H1 (cell line): ENCODE measurements around the gene TMPRSS9. TPM values are rescaled to one million over a fixed set of nuclear protein-coding genes. Genes with fewer than 3 reads are reported as not detected.

Experiments
- CEBPB ChIP-seq: IDR thresholded peaks from 2 replicates; pipeline ENCODE4 v1.6.1; 2012; ENCODE audit warnings: low read depth, low read length
- CTBP2 ChIP-seq: IDR thresholded peaks from 2 replicates; pipeline ENCODE4 v1.7.0; 2011; ENCODE audit warnings: borderline replicate concordance, mild to moderate bottlenecking, moderate library complexity, mixed read lengths, low read length; ENCODE audit not compliant: insufficient read depth, insufficient read length
- JUND ChIP-seq: IDR thresholded peaks from 2 replicates; pipeline ENCODE4 v1.6.1; 2011; ENCODE audit warnings: mild to moderate bottlenecking, improper control_type of control experiment, low read length
- POU5F1 ChIP-seq: IDR thresholded peaks from 2 replicates; pipeline ENCODE4 v1.6.1; 2011; ENCODE audit warnings: low read depth, mild to moderate bottlenecking, low read length, moderate library complexity
- RNF2 ChIP-seq: fragments of 200-900, 300-1000 bp; sonication (generic); IDR thresholded peaks from 2 replicates; pipeline ENCODE4 v1.7.1; 2016; ENCODE audit warnings: borderline replicate concordance, low read depth, mild to moderate bottlenecking, antibody characterized with exemption, low read length; ENCODE audit not compliant: poor library complexity, severe bottlenecking; ENCODE audit errors: missing control alignments
- SAP30 ChIP-seq: fragments of 300-600 bp; sonication (generic); IDR thresholded peaks from 2 replicates; pipeline ENCODE4 v1.7.1; 2012; ENCODE audit warnings: low read length, moderate library complexity, mild to moderate bottlenecking, inconsistent platforms; ENCODE audit not compliant: insufficient read depth, insufficient replicate concordance
- SRF ChIP-seq: IDR thresholded peaks from 2 replicates; pipeline ENCODE4 v1.6.1; 2011; ENCODE audit warnings: mild to moderate bottlenecking, low read depth, low read length, moderate library complexity
- polyA plus RNA-seq, 7 experiments: library from polyadenylated mRNA; depleted of rRNA in 3 of 7; stranded (reverse) in 5 of 7; unstranded in 2 of 7; fragments of >200 nt in 5 of 7; fragments of 200-250 nt in 2 of 7; gene quantifications; 1 replicate in 5 of 7; 2 replicates in 1 of 7; 4 replicates in 1 of 7; pipeline versions ENCODE4 v1.2.1 to v1.2.3, GENCODE V29; 2011 to 2013; ENCODE audit warnings: missing spikeins in 2 of 7, mixed read lengths in 2 of 7
- total RNA-seq: library from RNA; stranded (reverse); fragmentation: NEBNext Ultra II Directional; extraction: Animal tissue kit (Norgen Biotek cat#: 25700); gene quantifications from 2 replicates; pipeline ENCODE4 v1.2.1, GENCODE V29; 2021

The TMPRSS9 gene
- total and polyA plus RNA-seq, 2 of the 8 experiments (the other 6 are each of a cell fraction or from before 2014, with no cell fraction given): 0.15 to 0.19 TPM

GRCh38 chr19:2324220-2324948, 35.7 kb upstream of the TMPRSS9 start (continued):
- TF ChIP-seq CTBP2 (no peak), SAP30 (no peak), SRF (no peak), CEBPB (no peak), JUND (no peak), RNF2 (no peak), POU5F1 (no peak)
